Neutrophil (primary cell): ENCODE data around the gene NRARP.

ENCODE experiments used
- H3K27ac ChIP-seq: fragments of 200-600 bp; sonication (generic); 2 replicates; pipeline ENCODE4 v1.5.1; 2016; ENCODE audit warnings: mild to moderate bottlenecking, moderate library complexity
- H3K27me3 ChIP-seq: fragments of 200-600 bp; sonication (generic); 2 replicates; pipeline ENCODE4 v1.6.0; 2016; ENCODE audit warnings: mild to moderate bottlenecking
- H3K36me3 ChIP-seq: fragments of 200-600 bp; sonication (generic); 2 replicates; pipeline ENCODE4 v1.5.1; 2017
- H3K4me1 ChIP-seq, 2 experiments: fragments of 200-600 bp in 1 of 2; sonication (generic) in 1 of 2; 1 replicate in 1 of 2; 2 replicates in 1 of 2; pipeline versions ENCODE4 v1.5.1 to v1.6.1; 2013 to 2016; ENCODE audit warnings: low read depth in 1 of 2, low read length in 1 of 2, mild to moderate bottlenecking in 1 of 2, moderate library complexity in 1 of 2; ENCODE audit not compliant: control insufficient read depth in 1 of 2, insufficient read depth in 1 of 2
- H3K4me3 ChIP-seq, 2 experiments: fragments of 200-600 bp in 1 of 2; sonication (generic) in 1 of 2; 1 replicate in 1 of 2; 2 replicates in 1 of 2; pipeline ENCODE4 v1.5.1; 2013 to 2016; ENCODE audit warnings: low read depth in 1 of 2, low read length in 1 of 2, mild to moderate bottlenecking in 1 of 2, moderate library complexity in 1 of 2
- H3K9me3 ChIP-seq: fragments of 200-600 bp; sonication (generic); 2 replicates; pipeline ENCODE4 v1.5.1; 2016
- CTCF ChIP-seq: fragments of 200-600 bp; sonication (generic); IDR thresholded peaks from 2 replicates; pipeline ENCODE4 v1.5.1; 2016; ENCODE audit warnings: antibody characterized with exemption

The NRARP gene

GRCh38 chr9:137277329-137278041 lies 24.6 kb downstream of the NRARP start, which contains the start of gene TOR4A:
Gene TOR4A (plus strand): TSS chr9:137277726. CDS start chr9:137278690, 964 bp downstream.
- Histone ChIP-seq H3K4me1 (peaks cover 15 to 22% of the 10 kb centered on the region in 2 experiments), H3K27me3 (no peaks in the 10 kb centered on the region), H3K36me3 (peaks cover 58% of the 10 kb centered on the region), H3K27ac (peak within 1 kb of the TSS; percentile 89), H3K4me3 (peak within 1 kb of the TSS; percentile 83 to 85), H3K9me3 (no peaks in the 10 kb centered on the region)
- TF ChIP-seq CTCF, result peak; percentile 54

GRCh38 chr9:137276473-137277328 lies 25.4 kb downstream of the NRARP start:
- Histone ChIP-seq H3K27ac (peak overlapping the region; percentile 89), H3K4me1 (peaks cover 15 to 22% of the 10 kb centered on the region in 2 experiments), H3K9me3 (no peaks in the 10 kb centered on the region), H3K36me3 (peaks cover 58% of the 10 kb centered on the region), H3K27me3 (no peaks in the 10 kb centered on the region), H3K4me3 (peak overlapping the region; percentile 83 to 85)
- TF ChIP-seq CTCF, result no peak

- Histone ChIP-seq H3K27ac (no peak overlapping the region), H3K4me3 (no peak overlapping the region), H3K36me3 (peaks cover 56% of the 10 kb centered on the region), H3K27me3 (no peaks in the 10 kb centered on the region), H3K4me1 (peaks cover 15 to 21% of the 10 kb centered on the region in 2 experiments), H3K9me3 (no peaks in the 10 kb centered on the region)
- TF ChIP-seq CTCF, result no peak
These were observed 26.2 kb downstream of the NRARP start for GRCh38 chr9:137275588-137276472.

GRCh38 chr9:137275203-137275587 lies 26.9 kb downstream of the NRARP start:
- Histone ChIP-seq H3K36me3 (peaks cover 56% of the 10 kb centered on the region), H3K4me1 (peaks cover 15% of the 10 kb centered on the region in 2 experiments), H3K4me3 (no peak overlapping the region), H3K9me3 (no peaks in the 10 kb centered on the region), H3K27me3 (no peaks in the 10 kb centered on the region), H3K27ac (no peak overlapping the region)
- no peak for TF ChIP-seq CTCF

- H3K4me1 ChIP-seq, result peaks cover 10 to 15% of the 10 kb centered on the region in 2 experiments
- H3K4me3 ChIP-seq, result no peak overlapping the region
- no peak for TF ChIP-seq CTCF
- no peaks in the 10 kb centered on the region for H3K27me3 ChIP-seq
- no peak overlapping the region for H3K27ac ChIP-seq
- peaks cover 54% of the 10 kb centered on the region for H3K36me3 ChIP-seq
- H3K9me3 ChIP-seq, result no peaks in the 10 kb centered on the region
These were observed 28.3 kb downstream of the NRARP start for GRCh38 chr9:137273611-137274320.
